ENCODE measurements around the gene APOC1.
A peak's percentile ranks its signal among the peaks of the same experiment; 100 is the strongest.
"Not testable (repeated sequence)": the region's sequence is repeated elsewhere in the genome, so short reads cannot be mapped to it uniquely, and the experiment has no call there.

APOC1 gene

DNA sequence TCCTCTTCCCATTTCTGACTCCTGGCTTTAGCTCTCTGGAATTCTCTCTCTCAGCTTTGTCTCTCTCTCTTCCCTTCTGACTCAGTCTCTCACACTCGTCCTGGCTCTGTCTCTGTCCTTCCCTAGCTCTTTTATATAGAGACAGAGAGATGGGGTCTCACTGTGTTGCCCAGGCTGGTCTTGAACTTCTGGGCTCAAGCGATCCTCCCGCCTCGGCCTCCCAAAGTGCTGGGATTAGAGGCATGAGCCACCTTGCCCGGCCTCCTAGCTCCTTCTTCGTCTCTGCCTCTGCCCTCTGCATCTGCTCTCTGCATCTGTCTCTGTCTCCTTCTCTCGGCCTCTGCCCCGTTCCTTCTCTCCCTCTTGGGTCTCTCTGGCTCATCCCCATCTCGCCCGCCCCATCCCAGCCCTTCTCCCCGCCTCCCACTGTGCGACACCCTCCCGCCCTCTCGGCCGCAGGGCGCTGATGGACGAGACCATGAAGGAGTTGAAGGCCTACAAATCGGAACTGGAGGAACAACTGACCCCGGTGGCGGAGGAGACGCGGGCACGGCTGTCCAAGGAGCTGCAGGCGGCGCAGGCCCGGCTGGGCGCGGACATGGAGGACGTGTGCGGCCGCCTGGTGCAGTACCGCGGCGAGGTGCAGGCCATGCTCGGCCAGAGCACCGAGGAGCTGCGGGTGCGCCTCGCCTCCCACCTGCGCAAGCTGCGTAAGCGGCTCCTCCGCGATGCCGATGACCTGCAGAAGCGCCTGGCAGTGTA is 6.2 kb upstream of the APOC1 start:
- Histone ChIP-seq H3K36me3 (ENCODE audit: insufficient read depth, insufficient read length, low read length) (peaks cover 39% of the 10 kb centered on the region), H3K9me3 (ENCODE audit: insufficient read depth, low read length) (no peaks in the 10 kb centered on the region), H3K27me3 (ENCODE audit: insufficient read depth, insufficient read length) (no peaks in the 10 kb centered on the region), H3K9ac (ENCODE audit: insufficient read length, low read depth) (peak overlapping the region; percentile 51), H3K4me1 (ENCODE audit: insufficient read depth, insufficient read length) (peaks cover 22% of the 10 kb centered on the region), H3K4me3 (ENCODE audit: insufficient read length, low read depth) (no peak overlapping the region)
- TF ChIP-seq ZNF274 (IDR thresholded peaks at IDR 0.05; ENCODE audit: low read depth, low read length) (no peak), SUZ12 (IDR thresholded peaks at IDR 0.05; ENCODE audit: extremely low read depth, insufficient read depth, insufficient read length) (no peak), YY1 (IDR thresholded peaks at IDR 0.05; ENCODE audit: insufficient read depth, insufficient read length) (no peak)
- no peak for DNase-seq (ENCODE audit: low read depth, low spot score)

DNA sequence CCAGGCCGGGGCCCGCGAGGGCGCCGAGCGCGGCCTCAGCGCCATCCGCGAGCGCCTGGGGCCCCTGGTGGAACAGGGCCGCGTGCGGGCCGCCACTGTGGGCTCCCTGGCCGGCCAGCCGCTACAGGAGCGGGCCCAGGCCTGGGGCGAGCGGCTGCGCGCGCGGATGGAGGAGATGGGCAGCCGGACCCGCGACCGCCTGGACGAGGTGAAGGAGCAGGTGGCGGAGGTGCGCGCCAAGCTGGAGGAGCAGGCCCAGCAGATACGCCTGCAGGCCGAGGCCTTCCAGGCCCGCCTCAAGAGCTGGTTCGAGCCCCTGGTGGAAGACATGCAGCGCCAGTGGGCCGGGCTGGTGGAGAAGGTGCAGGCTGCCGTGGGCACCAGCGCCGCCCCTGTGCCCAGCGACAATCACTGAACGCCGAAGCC is 5.6 kb upstream of the APOC1 start:
- Histone ChIP-seq H3K9ac (ENCODE audit: insufficient read length, low read depth) (no peak overlapping the region), H3K27me3 (ENCODE audit: insufficient read depth, insufficient read length) (no peaks in the 10 kb centered on the region), H3K9me3 (ENCODE audit: insufficient read depth, low read length) (no peaks in the 10 kb centered on the region), H3K4me3 (ENCODE audit: insufficient read length, low read depth) (no peak overlapping the region), H3K4me1 (ENCODE audit: insufficient read depth, insufficient read length) (peaks cover 21% of the 10 kb centered on the region), H3K36me3 (ENCODE audit: insufficient read depth, insufficient read length, low read length) (peaks cover 35% of the 10 kb centered on the region)
- DNase-seq (ENCODE audit: low read depth, low spot score): no peak
- TF ChIP-seq YY1 (IDR thresholded peaks at IDR 0.05; ENCODE audit: insufficient read depth, insufficient read length) (no peak), SUZ12 (IDR thresholded peaks at IDR 0.05; ENCODE audit: extremely low read depth, insufficient read depth, insufficient read length) (no peak), ZNF274 (IDR thresholded peaks at IDR 0.05; ENCODE audit: low read depth, low read length) (no peak)

DNA sequence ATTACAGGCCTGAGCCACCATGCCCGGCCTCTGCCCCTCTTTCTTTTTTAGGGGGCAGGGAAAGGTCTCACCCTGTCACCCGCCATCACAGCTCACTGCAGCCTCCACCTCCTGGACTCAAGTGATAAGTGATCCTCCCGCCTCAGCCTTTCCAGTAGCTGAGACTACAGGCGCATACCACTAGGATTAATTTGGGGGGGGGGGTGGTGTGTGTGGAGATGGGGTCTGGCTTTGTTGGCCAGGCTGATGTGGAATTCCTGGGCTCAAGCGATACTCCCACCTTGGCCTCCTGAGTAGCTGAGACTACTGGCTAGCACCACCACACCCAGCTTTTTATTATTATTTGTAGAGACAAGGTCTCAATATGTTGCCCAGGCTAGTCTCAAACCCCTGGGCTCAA is 4.6 kb upstream of the APOC1 start:
- Histone ChIP-seq H3K9ac (ENCODE audit: insufficient read length, low read depth) (no peak overlapping the region), H3K36me3 (ENCODE audit: insufficient read depth, insufficient read length, low read length) (peaks cover 31% of the 10 kb centered on the region), H3K9me3 (ENCODE audit: insufficient read depth, low read length) (no peaks in the 10 kb centered on the region), H3K4me1 (ENCODE audit: insufficient read depth, insufficient read length) (peaks cover 13% of the 10 kb centered on the region), H3K4me3 (ENCODE audit: insufficient read length, low read depth) (no peak overlapping the region), H3K27me3 (ENCODE audit: insufficient read depth, insufficient read length) (no peaks in the 10 kb centered on the region)
- DNase-seq (ENCODE audit: low read depth, low spot score): no peak
- TF ChIP-seq ZNF274 (IDR thresholded peaks at IDR 0.05; ENCODE audit: low read depth, low read length): no peak
- no peak for TF ChIP-seq SUZ12 (IDR thresholded peaks at IDR 0.05; ENCODE audit: extremely low read depth, insufficient read depth, insufficient read length)
- no peak for TF ChIP-seq YY1 (IDR thresholded peaks at IDR 0.05; ENCODE audit: insufficient read depth, insufficient read length)

DNA sequence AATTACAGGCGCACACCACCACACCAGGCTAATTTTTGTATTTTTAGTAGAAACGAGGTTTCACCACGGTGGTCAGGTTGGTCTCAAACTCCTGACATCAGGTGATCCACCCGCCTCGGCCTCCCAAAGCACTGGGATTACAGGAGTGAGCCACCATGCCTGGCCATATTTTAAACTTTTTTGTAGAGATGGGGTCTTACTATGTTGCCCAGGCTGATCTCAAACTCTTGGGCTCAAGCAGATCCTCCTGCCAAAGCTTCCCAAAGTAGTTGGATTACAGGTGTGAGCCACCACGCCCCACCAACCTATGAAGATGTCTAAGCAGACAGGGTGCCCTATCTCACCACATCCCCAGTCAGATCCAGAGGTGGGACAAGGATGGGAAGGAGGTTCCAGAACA is 2.5 kb upstream of the APOC1 start:
- not testable (repeated sequence) for H3K9ac ChIP-seq (ENCODE audit: insufficient read length, low read depth); H3K27me3 ChIP-seq (ENCODE audit: insufficient read depth, insufficient read length); H3K4me3 ChIP-seq (ENCODE audit: insufficient read length, low read depth); DNase-seq (ENCODE audit: low read depth, low spot score); H3K9me3 ChIP-seq (ENCODE audit: insufficient read depth, low read length)
- peaks cover 13% of the 10 kb centered on the region for H3K4me1 ChIP-seq (ENCODE audit: insufficient read depth, insufficient read length)
- peaks cover 30% of the 10 kb centered on the region for H3K36me3 ChIP-seq (ENCODE audit: insufficient read depth, insufficient read length, low read length)

DNA sequence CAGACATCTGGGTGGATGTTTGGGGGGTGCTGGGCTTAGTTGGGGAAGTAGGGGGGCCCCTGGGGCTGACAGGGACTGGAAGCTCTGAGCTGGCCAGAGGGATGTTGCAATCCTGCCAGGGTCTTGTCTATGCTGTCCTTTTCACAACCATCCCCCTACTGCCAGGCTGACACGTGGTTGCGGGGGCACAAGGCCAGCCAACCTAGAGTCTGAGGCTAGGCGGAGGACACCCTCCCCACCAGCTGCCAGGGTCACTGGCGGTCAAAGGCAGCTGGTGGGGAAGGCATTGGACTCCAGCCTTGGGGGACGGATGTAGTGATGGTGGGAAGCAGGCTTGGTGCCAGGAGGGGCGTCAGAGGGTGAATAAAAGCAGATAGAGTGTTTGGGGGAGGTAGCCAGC is 1.6 kb upstream of the APOC1 start:
- no peak for DNase-seq (ENCODE audit: low read depth, low spot score)
- no peak overlapping the region for H3K4me3 ChIP-seq (ENCODE audit: insufficient read length, low read depth)
- H3K9me3 ChIP-seq (ENCODE audit: insufficient read depth, low read length): no peaks in the 10 kb centered on the region
- no peak overlapping the region for H3K9ac ChIP-seq (ENCODE audit: insufficient read length, low read depth)
- TF ChIP-seq SUZ12 (IDR thresholded peaks at IDR 0.05; ENCODE audit: extremely low read depth, insufficient read depth, insufficient read length): no peak
- no peak for TF ChIP-seq YY1 (IDR thresholded peaks at IDR 0.05; ENCODE audit: insufficient read depth, insufficient read length)
- TF ChIP-seq ZNF274 (IDR thresholded peaks at IDR 0.05; ENCODE audit: low read depth, low read length): no peak
- H3K36me3 ChIP-seq (ENCODE audit: insufficient read depth, insufficient read length, low read length): peaks cover 20% of the 10 kb centered on the region
- peaks cover 11% of the 10 kb centered on the region for H3K4me1 ChIP-seq (ENCODE audit: insufficient read depth, insufficient read length)
- no peaks in the 10 kb centered on the region for H3K27me3 ChIP-seq (ENCODE audit: insufficient read depth, insufficient read length)

DNA sequence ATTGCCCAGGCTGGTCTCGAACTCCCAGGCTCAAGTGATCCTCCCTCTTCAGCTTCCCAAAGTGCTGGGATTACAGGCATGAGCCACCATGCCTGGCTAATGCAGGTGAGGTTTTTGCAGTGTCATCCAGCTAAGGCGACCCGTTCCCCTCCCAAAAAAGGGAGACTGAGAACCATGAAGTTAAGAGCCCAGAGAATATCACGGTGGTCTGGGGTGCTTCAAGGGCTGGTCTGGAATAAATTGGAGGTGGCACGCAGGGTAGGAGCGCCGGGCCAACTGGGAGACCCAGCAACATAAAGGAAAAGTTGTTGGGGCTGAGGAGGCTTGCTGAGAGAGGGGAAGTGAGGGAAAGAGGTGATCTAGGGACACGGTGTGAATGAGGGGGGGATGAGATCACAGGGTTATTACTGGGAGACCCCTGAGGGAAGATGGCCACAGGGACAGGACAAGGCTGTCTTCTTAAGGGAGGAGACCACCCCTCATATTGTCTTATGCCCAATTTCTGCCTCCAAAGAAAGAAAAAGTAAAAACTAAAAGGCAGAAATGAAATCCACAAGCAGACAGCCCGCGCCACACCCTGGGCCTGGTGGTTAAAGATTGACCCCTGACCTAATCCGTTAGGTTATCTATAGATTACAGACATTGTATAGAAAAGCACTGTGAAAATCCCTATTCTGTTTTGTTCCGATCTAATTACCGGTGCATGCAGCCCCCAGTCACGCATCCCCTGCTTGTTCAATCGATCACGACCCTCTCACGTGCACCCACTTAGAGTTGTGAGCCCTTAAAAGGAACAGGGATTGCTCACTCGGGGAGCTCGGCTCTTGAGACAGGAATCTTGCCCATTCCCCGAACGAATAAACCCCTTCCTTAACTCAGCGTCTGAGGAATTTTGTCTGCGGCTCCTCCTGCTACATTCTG is 636 bp upstream of the APOC1 start:
- H3K9me3 ChIP-seq (ENCODE audit: insufficient read depth, low read length); H3K4me1 ChIP-seq (ENCODE audit: insufficient read depth, insufficient read length); H3K27me3 ChIP-seq (ENCODE audit: insufficient read depth, insufficient read length); DNase-seq (ENCODE audit: low read depth, low spot score): not testable (repeated sequence)
- peak overlapping the region; percentile 64 for H3K4me3 ChIP-seq (ENCODE audit: insufficient read length, low read depth)
- H3K36me3 ChIP-seq (ENCODE audit: insufficient read depth, insufficient read length, low read length): peaks cover 11% of the 10 kb centered on the region
- H3K9ac ChIP-seq (ENCODE audit: insufficient read length, low read depth): peak overlapping the region; percentile 90

DNA sequence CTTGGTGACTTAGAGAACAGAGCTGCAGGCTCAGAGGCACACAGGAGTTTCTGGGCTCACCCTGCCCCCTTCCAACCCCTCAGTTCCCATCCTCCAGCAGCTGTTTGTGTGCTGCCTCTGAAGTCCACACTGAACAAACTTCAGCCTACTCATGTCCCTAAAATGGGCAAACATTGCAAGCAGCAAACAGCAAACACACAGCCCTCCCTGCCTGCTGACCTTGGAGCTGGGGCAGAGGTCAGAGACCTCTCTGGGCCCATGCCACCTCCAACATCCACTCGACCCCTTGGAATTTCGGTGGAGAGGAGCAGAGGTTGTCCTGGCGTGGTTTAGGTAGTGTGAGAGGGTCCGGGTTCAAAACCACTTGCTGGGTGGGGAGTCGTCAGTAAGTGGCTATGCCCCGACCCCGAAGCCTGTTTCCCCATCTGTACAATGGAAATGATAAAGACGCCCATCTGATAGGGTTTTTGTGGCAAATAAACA is 9.9 kb downstream of the APOC1 start:
- no peak overlapping the region for H3K9ac ChIP-seq (ENCODE audit: insufficient read length, low read depth)

More for the DNA sequence above, 9.9 kb downstream of the APOC1 start:
- peaks cover 7% of the 10 kb centered on the region for H3K4me1 ChIP-seq (ENCODE audit: insufficient read depth, insufficient read length)
- no peaks in the 10 kb centered on the region for H3K9me3 ChIP-seq (ENCODE audit: insufficient read depth, low read length)
- H3K36me3 ChIP-seq (ENCODE audit: insufficient read depth, insufficient read length, low read length): no peaks in the 10 kb centered on the region
- H3K4me3 ChIP-seq (ENCODE audit: insufficient read length, low read depth): no peak overlapping the region
- TF ChIP-seq ZNF274 (IDR thresholded peaks at IDR 0.05; ENCODE audit: low read depth, low read length) (no peak), SUZ12 (IDR thresholded peaks at IDR 0.05; ENCODE audit: extremely low read depth, insufficient read depth, insufficient read length) (no peak), YY1 (IDR thresholded peaks at IDR 0.05; ENCODE audit: insufficient read depth, insufficient read length) (no peak)
- no peak for DNase-seq (ENCODE audit: low read depth, low spot score)
- no peaks in the 10 kb centered on the region for H3K27me3 ChIP-seq (ENCODE audit: insufficient read depth, insufficient read length)
